SIG-M5 (cell line): Measurements from ENCODE around the gene PROSER1.
"Not testable (repeated sequence)": the region's sequence is repeated elsewhere in the genome, so short reads cannot be mapped to it uniquely, and the experiment has no call there.

Source experiments
- DNase-seq: peaks from one replicate; lab custom pipeline; 2025; lab: John Stamatoyannopoulos, UW

The PROSER1 gene

DNA sequence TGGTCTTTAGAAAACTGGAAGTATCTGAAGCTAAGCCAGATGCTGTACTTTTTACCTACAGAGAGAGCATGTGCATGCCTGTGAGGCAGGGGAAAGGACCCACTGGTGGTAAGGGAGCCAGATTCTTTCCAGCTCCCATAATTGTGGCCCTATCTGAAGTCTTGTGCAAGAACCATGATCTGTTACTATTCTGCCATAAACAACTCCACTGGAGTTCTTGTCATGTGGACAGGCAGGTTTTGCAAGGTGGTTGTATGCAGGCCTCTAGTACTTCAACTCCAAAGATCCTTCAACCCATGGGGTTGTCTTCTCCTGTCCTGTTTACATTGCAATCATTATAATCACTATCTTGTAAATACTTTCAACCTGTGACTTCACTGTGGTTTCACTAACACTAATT, 14.1 kb downstream of the PROSER1 start:
- no peak for DNase-seq

DNA sequence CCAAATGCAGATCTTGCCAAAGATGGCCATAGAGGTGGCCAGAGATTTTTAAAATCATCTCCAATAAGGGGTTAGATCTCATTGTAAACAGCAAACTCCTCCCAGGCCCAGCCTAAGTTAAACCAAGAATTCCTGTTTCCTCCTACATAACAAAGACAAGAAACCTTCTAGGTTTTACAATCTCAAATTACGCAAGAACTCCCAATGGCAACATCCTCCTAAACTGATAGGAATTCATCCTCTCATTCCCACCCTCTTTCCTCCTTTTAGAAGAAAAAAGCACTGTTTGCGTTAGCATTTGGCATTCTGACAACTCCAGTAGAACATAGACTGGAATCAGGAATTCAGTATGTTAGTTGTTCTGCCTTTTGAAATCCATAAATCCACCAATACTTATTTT, 14.6 kb downstream of the PROSER1 start:
- no peak for DNase-seq

DNA sequence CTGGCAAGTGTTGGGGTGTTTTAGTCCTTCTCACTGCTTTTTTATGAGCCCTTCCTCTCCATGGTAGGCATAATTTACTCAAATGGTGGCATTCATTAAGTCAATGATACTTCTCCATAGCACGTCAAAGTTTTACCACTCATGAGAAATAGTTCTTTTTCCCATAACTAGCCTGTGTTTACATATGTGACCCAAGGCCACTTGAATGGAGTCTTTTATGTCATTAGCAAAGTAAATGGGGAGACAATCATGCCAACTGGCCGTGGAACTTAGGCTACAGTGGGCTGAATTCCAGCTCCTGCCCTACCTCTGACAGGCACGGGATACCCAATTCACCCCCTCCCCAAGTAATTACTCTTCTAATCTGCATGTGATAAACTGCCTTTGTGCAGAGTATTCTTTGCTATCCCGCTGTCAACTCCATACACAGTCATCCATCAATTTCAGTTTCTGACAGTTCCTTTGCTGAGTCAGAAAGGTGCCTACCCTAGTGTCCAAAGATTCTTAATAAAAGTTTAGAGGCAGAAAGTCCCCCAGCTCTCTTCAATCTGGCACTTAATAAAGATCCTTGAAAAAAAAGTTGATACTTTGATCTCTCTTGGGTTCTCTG, 16.9 kb downstream of the PROSER1 start:
- DNase-seq = no peak

DNA sequence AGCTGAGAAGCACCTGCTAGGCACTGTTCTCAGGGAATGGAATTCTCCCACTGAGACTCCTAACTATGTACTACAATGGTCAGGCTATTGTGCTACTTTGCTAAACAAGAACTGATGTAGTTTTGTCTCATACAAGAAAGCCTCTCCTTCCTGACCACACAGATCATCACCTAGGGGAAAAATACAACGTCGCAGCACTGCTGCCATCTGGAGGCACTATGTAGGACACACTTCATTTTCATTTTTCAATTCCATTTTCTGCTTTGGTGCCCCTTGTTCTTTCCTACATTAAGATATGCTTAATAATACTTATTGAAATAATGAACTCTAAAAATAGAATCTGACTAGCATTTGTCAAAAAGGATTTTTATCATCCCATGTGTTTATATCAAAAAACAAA, 21.1 kb downstream of the PROSER1 start:
- no peak for DNase-seq

DNA sequence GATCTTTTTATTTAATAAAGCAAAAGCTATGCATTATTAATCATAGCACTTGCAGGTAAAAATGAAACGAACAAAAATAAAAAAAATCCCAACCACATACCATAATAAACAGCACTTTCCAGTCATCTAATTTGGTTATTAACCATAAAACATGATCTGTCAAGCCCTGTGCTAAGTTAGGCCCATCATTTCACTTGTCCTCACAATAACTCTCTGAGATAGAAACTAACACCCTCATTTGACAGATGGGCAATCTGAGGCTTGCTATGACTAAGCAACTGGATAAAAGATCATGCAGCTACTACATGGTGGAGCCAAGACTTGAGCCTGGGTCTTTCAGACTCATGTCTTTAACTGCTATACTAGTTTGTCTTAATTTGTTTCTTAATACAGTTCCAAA, 21.8 kb downstream of the PROSER1 start:
- DNase-seq = no peak

DNA sequence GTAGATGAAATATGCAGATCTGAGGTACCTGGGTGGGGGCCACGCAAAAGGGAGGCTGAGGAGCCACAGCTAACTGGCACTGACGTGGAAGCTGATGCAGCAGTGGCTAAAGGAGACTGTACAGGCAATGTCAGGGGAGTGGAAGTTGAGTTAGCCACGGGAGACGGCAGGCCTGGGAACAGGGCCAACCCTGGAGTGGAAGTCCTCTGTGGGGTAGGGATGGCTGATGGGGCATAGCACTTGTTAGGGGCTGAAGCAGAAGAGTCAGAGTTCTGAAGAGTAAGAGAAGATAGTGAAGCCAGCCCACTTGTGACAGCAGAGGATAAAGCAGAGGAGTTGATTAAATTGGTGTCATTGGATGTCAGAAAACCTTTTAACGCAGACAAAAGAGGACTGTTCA, 24.4 kb downstream of the PROSER1 start:
- DNase-seq = no peak

GRCh38 chr13:39012608-39013007, 25.3 kb downstream of the PROSER1 start:
- no peak for DNase-seq

GRCh38 chr13:39006371-39007111, 31.3 kb downstream of the PROSER1 start:
- not testable (repeated sequence) for DNase-seq

- no peak for DNase-seq
These were observed 39.1 kb downstream of the PROSER1 start for GRCh38 chr13:38998739-38999138.

- DNase-seq = no peak
These were observed 44.5 kb downstream of the PROSER1 start for GRCh38 chr13:38993381-38993780.

GRCh38 chr13:38990693-38991092, 47.2 kb downstream of the PROSER1 start, which contains the start of gene STOML3:
STOML3 (minus strand) TSS chr13:38990831; CDS start chr13:38990721, 110 bp downstream.
- DNase-seq = no peak

GRCh38 chr13:38981096-38981495, 56.8 kb downstream of the PROSER1 start:
- DNase-seq = no peak

GRCh38 chr13:38980750-38981078, 57.2 kb downstream of the PROSER1 start:
- no peak for DNase-seq

- no peak for DNase-seq
These were observed 57.8 kb downstream of the PROSER1 start for GRCh38 chr13:38979891-38980749.

DNA sequence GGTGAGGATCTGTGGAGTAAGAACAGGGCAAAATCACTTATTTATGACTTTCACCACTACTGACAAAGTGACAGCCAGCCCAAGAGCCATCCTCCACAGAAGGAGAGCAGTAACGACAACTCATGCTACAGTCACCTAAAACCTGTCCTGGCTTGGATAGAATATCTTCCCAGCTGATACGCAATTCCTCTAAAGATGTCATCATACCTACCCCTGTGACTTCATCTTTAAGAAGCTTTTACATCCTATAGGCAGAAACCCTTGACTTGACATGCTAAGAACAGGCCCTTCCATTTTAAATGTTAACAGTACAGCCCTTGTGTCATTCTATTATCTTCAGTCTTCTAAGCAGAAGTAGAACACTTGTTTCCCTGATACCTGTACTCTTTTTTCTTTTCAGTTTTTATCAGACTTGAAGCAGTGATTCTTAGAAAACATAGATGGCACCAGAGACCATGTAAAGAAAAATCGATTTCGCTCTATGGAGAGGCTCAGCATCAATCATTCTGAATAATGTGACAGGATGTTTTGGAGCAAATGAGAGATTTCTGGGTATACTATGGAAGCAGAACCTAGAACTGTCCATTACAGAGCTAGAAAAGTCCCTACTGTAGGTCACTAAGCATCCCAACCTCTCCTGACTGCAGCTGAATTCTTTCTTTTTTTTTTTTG, 67.4 kb downstream of the PROSER1 start:
- no peak for DNase-seq

- no peak for DNase-seq
These were observed 68.7 kb downstream of the PROSER1 start for GRCh38 chr13:38969187-38969586.

- DNase-seq = no peak
These were observed 70.4 kb downstream of the PROSER1 start for GRCh38 chr13:38967446-38967845.

- DNase-seq = no peak
These were observed 72.6 kb downstream of the PROSER1 start for GRCh38 chr13:38965281-38965680.

DNA sequence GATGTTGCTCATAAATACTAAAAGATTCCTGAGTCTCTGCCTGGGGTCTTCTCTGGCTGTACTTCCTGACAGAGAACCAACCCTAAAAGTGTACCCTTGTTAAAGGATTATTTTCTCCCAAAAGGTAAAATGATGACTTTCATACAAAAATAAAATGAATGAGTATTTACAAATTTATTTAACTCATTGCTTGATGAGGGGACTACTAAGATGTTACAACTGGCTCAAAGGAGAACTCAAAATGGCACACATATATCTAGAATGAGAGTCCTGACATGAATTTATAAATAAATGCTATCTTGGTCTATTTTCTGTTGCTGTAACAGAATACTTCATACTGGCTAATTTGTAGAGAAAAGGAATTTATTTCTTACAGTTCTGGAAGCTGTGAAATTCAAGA, 77.7 kb downstream of the PROSER1 start:
- DNase-seq = no peak
